Kidney (tissue), 14 donors: ENCODE results near the gene RBM27. TPM values are rescaled to one million over a fixed set of nuclear protein-coding genes. Genes with fewer than 3 reads are reported as not detected.

Experiments used
- DNase-seq, 5 donors: peaks; one replicate each; pipeline ENCODE4 v3.0.0-alpha.2; 2013 to 2020
- FAIRE-seq: peaks from 2 replicates; lab custom pipeline; 2012; peaks lifted over from hg19 to GRCh38; lab: Jason Lieb, UNC
- H3K27ac ChIP-seq, 2 donors: one replicate each; pipeline ENCODE4 v1.7.0; 2013; ENCODE audit warnings: low read depth in 2 of 2, low read length in 2 of 2, inconsistent platforms in 1 of 2
- H3K27me3 ChIP-seq: one replicate; pipeline ENCODE4 v1.7.1; 2013; ENCODE audit warnings: low read length, inconsistent platforms; ENCODE audit not compliant: control insufficient read depth, insufficient read depth
- H3K36me3 ChIP-seq, 3 donors: one replicate each; pipeline versions ENCODE4 v1.7.0 to v1.7.1; 2013; ENCODE audit warnings: low read length in 3 of 3, control low read depth in 1 of 3, inconsistent platforms in 1 of 3; ENCODE audit not compliant: insufficient read depth in 3 of 3, control insufficient read depth in 2 of 3
- H3K4me1 ChIP-seq, 3 donors: one replicate each; pipeline versions ENCODE4 v1.7.0 to v1.7.1; 2013; ENCODE audit warnings: low read length in 3 of 3, inconsistent platforms in 1 of 3, low read depth in 1 of 3; ENCODE audit not compliant: control insufficient read depth in 2 of 3, insufficient read depth in 2 of 3
- H3K4me3 ChIP-seq, 3 donors: one replicate each; pipeline versions ENCODE4 v1.7.0 to v1.8.1; 2013; ENCODE audit warnings: low read length in 3 of 3, control low read depth in 1 of 3, inconsistent platforms in 1 of 3
- H3K9ac ChIP-seq, 3 donors: one replicate each; pipeline versions ENCODE4 v1.7.0 to v1.7.1; 2013; ENCODE audit warnings: low read length in 3 of 3, control low read depth in 1 of 3, inconsistent platforms in 1 of 3
- H3K9me3 ChIP-seq, 3 donors: one replicate each; pipeline versions ENCODE4 v1.7.0 to v1.7.1; 2013; ENCODE audit warnings: low read length in 3 of 3, control low read depth in 1 of 3, inconsistent platforms in 1 of 3; ENCODE audit not compliant: control insufficient read depth in 2 of 3, insufficient read depth in 1 of 3
- intact Hi-C: fragments of 100-400 bp; cut with DNase I; formaldehyde crosslinking; loops from one replicate; pipeline ENCODE4 v1.11.1; 2022
- polyA plus RNA-seq: library from polyadenylated mRNA; stranded (reverse); fragments of 350-450 nt; fragmentation: Illumina TruSeq; extraction: RNeasy Lipid Tissue Mini Kit (QIAGEN cat#74804); gene quantifications from one replicate; pipeline ENCODE4 v1.2.3, GENCODE V29; 2014; ENCODE audit warnings: low read depth, low replicate concordance; ENCODE audit not compliant: insufficient read depth
- total RNA-seq: library from RNA; stranded (reverse); fragmentation: NEBNext Ultra II Directional; extraction: Animal tissue kit (Norgen Biotek cat#: 25700); gene quantifications from one replicate; pipeline ENCODE4 v1.2.1, GENCODE V29; 2021
- TF ChIP-seq, protein P1 (sequence below): IDR thresholded peaks from 3 replicates; pipeline ENCODE4 v1.5.1; 2012; ENCODE audit warnings: mild to moderate bottlenecking, moderate library complexity, borderline replicate concordance; ENCODE audit not compliant: insufficient read depth; ENCODE audit errors: extremely low read depth
- donor health status: control.
- donor health status: control.
- donor health status: control.
- donor health status: control.
- donor health status: control.
- donor health status: DM: yes; HTN: yes; CAD: no.
- donor health status: Normal renal cell carcinoma (clear cell type).

The RBM27 gene
- total and polyA plus RNA-seq, 2 donors from 2014 or later: 4.9 to 19.0 TPM

DNA sequence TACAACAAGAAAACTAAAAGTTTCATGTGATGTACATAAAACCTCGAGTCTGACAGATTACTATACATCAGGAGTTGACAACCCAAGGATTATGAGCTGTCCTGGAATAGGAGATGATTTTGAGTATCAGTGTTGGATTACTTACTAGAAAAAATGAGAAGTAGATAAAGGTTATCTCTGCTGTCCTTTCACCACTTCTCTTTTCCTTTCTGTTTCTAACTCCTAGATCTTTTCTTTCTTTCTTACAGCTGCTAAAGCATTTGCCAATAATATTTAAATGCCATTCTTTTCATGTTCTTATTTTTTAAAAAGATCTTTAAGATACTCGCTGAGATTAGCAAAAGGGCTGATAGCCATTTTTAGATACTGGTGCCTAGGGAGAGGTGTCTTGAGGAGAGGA, 14.8 kb downstream of the RBM27 start:
- peaks cover 0 to 15% (median 4%) of the 10 kb centered on the region in 3 donors for H3K36me3 ChIP-seq
- H3K4me1 ChIP-seq: peaks cover 0 to 2% (median 0%) of the 10 kb centered on the region in 3 donors
- no peaks in the 10 kb centered on the region for H3K9me3 ChIP-seq
- TF ChIP-seq, protein P1, sequence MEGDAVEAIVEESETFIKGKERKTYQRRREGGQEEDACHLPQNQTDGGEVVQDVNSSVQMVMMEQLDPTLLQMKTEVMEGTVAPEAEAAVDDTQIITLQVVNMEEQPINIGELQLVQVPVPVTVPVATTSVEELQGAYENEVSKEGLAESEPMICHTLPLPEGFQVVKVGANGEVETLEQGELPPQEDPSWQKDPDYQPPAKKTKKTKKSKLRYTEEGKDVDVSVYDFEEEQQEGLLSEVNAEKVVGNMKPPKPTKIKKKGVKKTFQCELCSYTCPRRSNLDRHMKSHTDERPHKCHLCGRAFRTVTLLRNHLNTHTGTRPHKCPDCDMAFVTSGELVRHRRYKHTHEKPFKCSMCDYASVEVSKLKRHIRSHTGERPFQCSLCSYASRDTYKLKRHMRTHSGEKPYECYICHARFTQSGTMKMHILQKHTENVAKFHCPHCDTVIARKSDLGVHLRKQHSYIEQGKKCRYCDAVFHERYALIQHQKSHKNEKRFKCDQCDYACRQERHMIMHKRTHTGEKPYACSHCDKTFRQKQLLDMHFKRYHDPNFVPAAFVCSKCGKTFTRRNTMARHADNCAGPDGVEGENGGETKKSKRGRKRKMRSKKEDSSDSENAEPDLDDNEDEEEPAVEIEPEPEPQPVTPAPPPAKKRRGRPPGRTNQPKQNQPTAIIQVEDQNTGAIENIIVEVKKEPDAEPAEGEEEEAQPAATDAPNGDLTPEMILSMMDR: no peak
- H3K27ac ChIP-seq: no peak overlapping the region
- intact Hi-C loops: no loop called here
- no peak overlapping the region for H3K9ac ChIP-seq
- no peaks in the 10 kb centered on the region for H3K27me3 ChIP-seq
- H3K4me3 ChIP-seq: no peak overlapping the region
- FAIRE-seq (no peak), DNase-seq (no peak)

DNA sequence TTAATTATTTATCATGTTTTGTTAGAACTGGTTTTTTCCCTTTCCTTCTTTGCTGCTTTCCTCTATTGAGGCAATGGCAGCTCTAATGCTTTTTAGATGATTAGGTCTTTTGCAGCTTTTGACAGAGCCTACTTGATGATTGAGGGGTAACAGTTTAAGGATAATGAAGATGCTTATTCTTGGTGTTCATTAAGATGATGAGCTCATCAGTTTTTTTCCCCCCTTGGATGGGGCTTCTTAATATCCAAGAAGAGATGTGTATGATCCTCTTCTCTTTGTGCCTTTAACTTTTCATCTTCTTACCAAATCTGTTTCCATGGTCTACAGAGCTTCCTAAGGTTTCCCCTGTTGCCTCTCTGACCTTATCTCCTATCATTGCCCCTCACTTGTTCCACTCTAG, 15.8 kb downstream of the RBM27 start:
- TF ChIP-seq, protein P1: no peak
- intact Hi-C loops: no loop called here
- Histone ChIP-seq H3K9ac (no peak overlapping the region), H3K9me3 (no peaks in the 10 kb centered on the region), H3K27me3 (no peaks in the 10 kb centered on the region), H3K27ac (no peak overlapping the region), H3K4me3 (no peak overlapping the region), H3K36me3 (peaks cover 0 to 15% (median 4%) of the 10 kb centered on the region in 3 donors), H3K4me1 (no peaks in the 10 kb centered on the region)
- FAIRE-seq (no peak), DNase-seq (no peak)

DNA sequence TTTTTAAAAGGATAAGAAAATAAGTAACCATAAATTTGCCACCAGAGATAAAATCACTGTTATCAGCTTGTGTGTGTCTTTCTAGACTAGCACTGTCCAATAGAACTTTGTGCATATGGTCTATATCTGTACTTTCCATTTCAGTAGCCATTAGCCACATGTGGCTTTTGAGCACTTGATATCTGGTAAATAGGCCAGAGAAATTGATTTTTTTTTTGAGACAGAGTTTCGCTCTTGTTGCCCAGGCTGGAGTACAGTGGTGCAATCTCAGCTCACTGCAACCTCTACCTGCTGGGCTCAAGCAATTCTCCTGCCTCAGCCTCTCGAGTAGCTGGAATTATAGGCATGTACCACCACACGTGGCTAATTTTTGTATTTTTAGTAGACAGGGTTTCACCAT, 17.8 kb downstream of the RBM27 start:
- DNase-seq (no peak), FAIRE-seq (no peak)
- intact Hi-C loops: no loop called here

More for the DNA sequence above, 17.8 kb downstream of the RBM27 start:
- no peaks in the 10 kb centered on the region for H3K9me3 ChIP-seq
- H3K36me3 ChIP-seq: peaks cover 0 to 15% (median 4%) of the 10 kb centered on the region in 3 donors
- no peak overlapping the region for H3K27ac ChIP-seq
- H3K4me1 ChIP-seq: no peaks in the 10 kb centered on the region
- H3K4me3 ChIP-seq: no peak overlapping the region
- H3K9ac ChIP-seq: no peak overlapping the region
- no peaks in the 10 kb centered on the region for H3K27me3 ChIP-seq
- TF ChIP-seq, protein P1: no peak
